K562 (cell line): ENCODE data around the gene DDIT3. TPM values are rescaled to one million over a fixed set of nuclear protein-coding genes. Genes with fewer than 3 reads are reported as not detected.

Experiments
- ARID2 ChIP-seq: fragments of 450-650 bp; IDR thresholded peaks from 2 replicates; pipeline ENCODE4 v1.6.1; 2017; ENCODE audit warnings: antibody characterized with exemption, mild to moderate bottlenecking
- C11orf30 ChIP-seq: fragments of 450-650 bp; IDR thresholded peaks from 2 replicates; pipeline ENCODE4 v1.6.1; 2016; ENCODE audit warnings: low read depth, mild to moderate bottlenecking
- CEBPG ChIP-seq, 3 experiments: fragments of 200-800 bp in 1 of 3; sonication (Bioruptor generic) in 1 of 3; sonication (generic) in 1 of 3; formaldehyde crosslinking in 1 of 3; IDR thresholded peaks in 2 of 3; conservative IDR thresholded peaks in 1 of 3; 2 replicates each; pipeline versions ENCODE4 v1.6.1 to v1.8.0; 2016 to 2022; ENCODE audit warnings: missing compliant biosample characterization in 2 of 3, missing genetic modification characterization in 2 of 3, mild to moderate bottlenecking in 1 of 3, missing genetic modification reagents in 1 of 3
- CLOCK ChIP-seq: fragments of 250-450 bp; sonication (Bioruptor Pico); IDR thresholded peaks from 2 replicates; pipeline ENCODE4 v1.4.0; 2020; ENCODE audit warnings: mild to moderate bottlenecking, moderate library complexity, borderline replicate concordance
- EP300 ChIP-seq: IDR thresholded peaks from 2 replicates; pipeline ENCODE4 v1.6.1; 2012; ENCODE audit warnings: low read length, improper control_type of control experiment
- ESRRB ChIP-seq: fragments of 250-450 bp; sonication (Bioruptor Pico); IDR thresholded peaks from 2 replicates; pipeline ENCODE4 v1.5.0; 2020; ENCODE audit warnings: mild to moderate bottlenecking, moderate library complexity, borderline replicate concordance
- GABPA ChIP-seq: fragments of 200-800 bp; sonication (Bioruptor generic); conservative IDR thresholded peaks from 2 replicates; pipeline ENCODE4 v1.6.1; 2016; ENCODE audit warnings: low read depth, missing genetic modification characterization, missing compliant biosample characterization
- HMGXB4 ChIP-seq: sonication (generic); formaldehyde crosslinking; IDR thresholded peaks from 2 replicates; pipeline ENCODE4 v1.8.1; 2023; ENCODE audit warnings: mild to moderate bottlenecking, missing genetic modification reagents
- MAZ ChIP-seq, 2 experiments: fragments of 450-650 bp in 1 of 2; sonication (generic) in 1 of 2; formaldehyde crosslinking; IDR thresholded peaks in 1 of 2; conservative IDR thresholded peaks in 1 of 2; 2 replicates each; pipeline versions ENCODE4 v1.4.0 to v1.5.0; 2020; ENCODE audit warnings: mild to moderate bottlenecking in 1 of 2, missing genetic modification reagents in 1 of 2
- NFIC ChIP-seq: fragments of 450-650 bp; IDR thresholded peaks from 2 replicates; pipeline ENCODE4 v1.6.1; 2017; ENCODE audit warnings: mild to moderate bottlenecking, inconsistent platforms
- PBX2 ChIP-seq, 2 experiments: IDR thresholded peaks in 1 of 2; conservative IDR thresholded peaks in 1 of 2; 2 replicates each; pipeline ENCODE4 v1.6.1; 2016; ENCODE audit warnings: low read depth in 2 of 2, mild to moderate bottlenecking in 1 of 2, missing compliant biosample characterization in 1 of 2, missing genetic modification characterization in 1 of 2, moderate library complexity in 1 of 2
- POLR2AphosphoS5 ChIP-seq: IDR thresholded peaks from 2 replicates; pipeline ENCODE4 v1.6.1; 2011; ENCODE audit warnings: mild to moderate bottlenecking, low read depth, low read length, moderate library complexity; ENCODE audit not compliant: control insufficient read depth, insufficient read depth
- SRSF9 ChIP-seq: fragments of 200-400 bp; formaldehyde crosslinking; IDR thresholded peaks from 2 replicates; pipeline ENCODE4 v1.6.1; 2017; ENCODE audit warnings: low read depth, low read length, borderline replicate concordance
- ZBTB33 ChIP-seq: sonication (generic); formaldehyde crosslinking; IDR thresholded peaks from 2 replicates; pipeline ENCODE4 v1.8.1; 2023; ENCODE audit warnings: mild to moderate bottlenecking, missing genetic modification reagents
- ZNF140 ChIP-seq: fragments of 250-450 bp; sonication (Bioruptor Pico); IDR thresholded peaks from 2 replicates; pipeline ENCODE4 v1.8.0; 2021; ENCODE audit warnings: moderate library complexity, mild to moderate bottlenecking, inconsistent platforms
- ZNF24 ChIP-seq: fragments of 450-650 bp; IDR thresholded peaks from 2 replicates; pipeline ENCODE4 v1.6.1; 2016
- ZNF408 ChIP-seq: fragments of 250-450 bp; sonication (Bioruptor Pico); IDR thresholded peaks from 2 replicates; pipeline ENCODE4 v1.4.0; 2020; ENCODE audit warnings: low read depth, mild to moderate bottlenecking, moderate library complexity
- ZNF717 ChIP-seq: fragments of 250-450 bp; sonication (Bioruptor Pico); IDR thresholded peaks from 2 replicates; pipeline ENCODE4 v1.5.0; 2021
- polyA plus RNA-seq, 8 experiments: library from polyadenylated mRNA; depleted of rRNA in 4 of 8; stranded (reverse) in 5 of 8; unstranded in 3 of 8; fragments of >200 nt; fragmentation: Nextera tagmentation in 2 of 8; fragmentation: Illumina TruSeq in 1 of 8; extraction: Ambion mirVana in 2 of 8; extraction: Trizol in 1 of 8; gene quantifications; 2 replicates each; pipeline versions ENCODE4 v1.2.1 to v1.2.3, GENCODE V29; 2011 to 2014; ENCODE audit warnings: inconsistent platforms in 1 of 8, missing spikeins in 1 of 8
- total RNA-seq, 7 experiments: library from RNA; depleted of rRNA in 6 of 7; stranded (reverse); fragments of >200 nt in 6 of 7; fragmentation: Illumina TruSeq in 2 of 7; extraction: Trizol in 2 of 7; gene quantifications; 2 replicates each; pipeline versions ENCODE4 v1.2.1 to v1.2.3, GENCODE V29; 2011 to 2021; ENCODE audit warnings: low replicate concordance in 1 of 7

The DDIT3 gene
- total and polyA plus RNA-seq, 9 of the 15 experiments (the other 6 are each of a cell fraction or from before 2014, with no cell fraction given): 59.1 to 272 (median 89.9) TPM

GRCh38 chr12:57539134-57539768 is 18.9 kb upstream of the DDIT3 start (continued):
- TF ChIP-seq EP300 (peak; percentile 94), CEBPG (CRISPR knock-in tag; IDR thresholded peaks at IDR 0.05) (no peak), CEBPG (tag; conservative IDR thresholded peaks at IDR 0.05 in 1 of 2, IDR thresholded peaks at IDR 0.05 in 1 of 2) (no peak), ZNF717 (no peak), ZNF24 (no peak), ESRRB (no peak), PBX2 (CRISPR knock-in tag; IDR thresholded peaks at IDR 0.05; ENCODE audit: low read depth) (no peak), PBX2 (tag; conservative IDR thresholded peaks at IDR 0.05; ENCODE audit: low read depth) (peak; percentile 10; the same call in 1 of the 2 replicates), NFIC (peak; percentile 82), SRSF9 (no peak), ARID2 (no peak), ZNF140 (CRISPR knock-in tag) (no peak), GABPA (tag) (peak; percentile 71), POLR2AphosphoS5 (peak; percentile 92), ZNF408 (CRISPR knock-in tag) (no peak), MAZ (CRISPR knock-in tag; conservative IDR thresholded peaks at IDR 0.05 in 1 of 2, IDR thresholded peaks at IDR 0.05 in 1 of 2) (peak; percentile 46 to 61; a peak in 1 of 4 replicates), C11orf30 (no peak), HMGXB4 (no peak), CLOCK (CRISPR knock-in tag) (no peak), ZBTB33 (CRISPR knock-in tag) (no peak)
